IPS DF 6.9 (cell line): ENCODE data around the gene SCAMP3.

Experiments used
- DNase-seq: peaks from one replicate; pipeline ENCODE4 v3.0.0-alpha.2; 2013; ENCODE audit warnings: low read depth, low spot score
- H3K27ac ChIP-seq: one replicate; pipeline ENCODE4 v1.5.1; 2013; ENCODE audit warnings: low read length, control low read depth
- H3K27me3 ChIP-seq: 2 replicates; pipeline ENCODE4 v1.6.1; 2013; ENCODE audit warnings: mild to moderate bottlenecking, low read length; ENCODE audit not compliant: control insufficient read depth, insufficient read depth
- H3K36me3 ChIP-seq: 2 replicates; pipeline ENCODE4 v1.6.1; 2013; ENCODE audit warnings: low read length; ENCODE audit not compliant: control insufficient read depth, insufficient read depth
- H3K4me1 ChIP-seq: 2 replicates; pipeline ENCODE4 v1.6.1; 2013; ENCODE audit warnings: low read length; ENCODE audit not compliant: control insufficient read depth, insufficient read depth
- H3K4me3 ChIP-seq: 2 replicates; pipeline ENCODE4 v1.5.1; 2013; ENCODE audit warnings: mild to moderate bottlenecking, low read length
- H3K9me3 ChIP-seq: 2 replicates; pipeline ENCODE4 v1.6.1; 2013; ENCODE audit warnings: low read length, inconsistent platforms; ENCODE audit not compliant: control insufficient read depth, insufficient read depth
- WGBS: extraction: QIAGEN DNeasy Blood & Tissue Kit; methylation state at CpG from one replicate; pipeline ENCODE4 v1.1.7; 2013; ENCODE audit warnings: mixed read lengths, missing lambda C conversion rate; ENCODE audit not compliant: insufficient read length, insufficient coverage; 5-methylcytosine and 5-hydroxymethylcytosine counted together

SCAMP3 gene

GRCh38 chr1:155269381-155269780 is 7.2 kb upstream of the SCAMP3 start:
- DNase-seq, result no peak
- Histone ChIP-seq H3K4me1 (peaks cover 3% of the 10 kb centered on the region; the same call in 1 of the 2 replicates), H3K27ac (no peak overlapping the region), H3K27me3 (no peaks in the 10 kb centered on the region), H3K9me3 (no peaks in the 10 kb centered on the region), H3K4me3 (no peak overlapping the region), H3K36me3 (peaks cover 48% of the 10 kb centered on the region)
- WGBS, result no CpG with 5 or more reads among the region's 21 CpGs

- DNase-seq, result no peak
- WGBS, result no CpG with 5 or more reads among the region's 21 CpGs
- H3K27ac ChIP-seq, result no peak overlapping the region
Observed at GRCh38 chr1:155268630-155269029, 6.5 kb upstream of the SCAMP3 start.

GRCh38 chr1:155267373-155267772 is 5.2 kb upstream of the SCAMP3 start:
- no peaks in the 10 kb centered on the region for H3K9me3 ChIP-seq
- WGBS, result no CpG with 5 or more reads among the region's 2 CpGs
- H3K27ac ChIP-seq, result no peak overlapping the region
- no peaks in the 10 kb centered on the region for H3K27me3 ChIP-seq
- no peak for DNase-seq
- no peaks in the 10 kb centered on the region for H3K4me1 ChIP-seq
- H3K36me3 ChIP-seq, result peaks cover 61% of the 10 kb centered on the region
- no peak overlapping the region for H3K4me3 ChIP-seq

More at GRCh38 chr1:155268630-155269029, 6.5 kb upstream of the SCAMP3 start:
- no peak overlapping the region for H3K4me3 ChIP-seq
- H3K27me3 ChIP-seq, result no peaks in the 10 kb centered on the region
- H3K9me3 ChIP-seq, result no peaks in the 10 kb centered on the region
- peaks cover under 1% of the 10 kb centered on the region; the same call in 1 of the 2 replicates for H3K4me1 ChIP-seq
- peaks cover 54% of the 10 kb centered on the region for H3K36me3 ChIP-seq

GRCh38 chr1:155266553-155266952 is 4.4 kb upstream of the SCAMP3 start:
- no peak for DNase-seq
- WGBS, result no CpG with 5 or more reads among the region's 6 CpGs

GRCh38 chr1:155263067-155263466 is 907 bp upstream of the SCAMP3 start:
- no CpG with 5 or more reads among the region's 11 CpGs for whole genome bisulfite sequencing
- H3K9me3 ChIP-seq, result no peaks in the 10 kb centered on the region
- H3K4me1 ChIP-seq, result 0 out of 2 replicates have a peak, but pooled peaks cover 3% of the 10 kb centered on the region
- peaks cover 37% of the 10 kb centered on the region for H3K36me3 ChIP-seq
- H3K27me3 ChIP-seq, result no peaks in the 10 kb centered on the region
- H3K4me3 ChIP-seq, result no peak overlapping the region
- H3K27ac ChIP-seq, result no peak overlapping the region
- no peak for DNase-seq

More at GRCh38 chr1:155266553-155266952, 4.4 kb upstream of the SCAMP3 start:
- Histone ChIP-seq H3K4me3 (no peak overlapping the region), H3K27me3 (no peaks in the 10 kb centered on the region), H3K27ac (no peak overlapping the region), H3K4me1 (0 out of 2 replicates have a peak, but pooled peaks cover under 1% of the 10 kb centered on the region), H3K9me3 (no peaks in the 10 kb centered on the region), H3K36me3 (peaks cover 61% of the 10 kb centered on the region)

GRCh38 chr1:155261493-155261851 is 688 bp downstream of the SCAMP3 start:
- no CpG with 5 or more reads among the region's 9 CpGs for WGBS
- no peaks in the 10 kb centered on the region for H3K27me3 ChIP-seq
- H3K4me3 ChIP-seq, result peak overlapping the region; percentile 71
- no peak for DNase-seq
- H3K9me3 ChIP-seq, result no peaks in the 10 kb centered on the region
- 0 out of 2 replicates have a peak, but pooled peaks cover 3% of the 10 kb centered on the region for H3K4me1 ChIP-seq
- H3K27ac ChIP-seq, result no peak overlapping the region
- H3K36me3 ChIP-seq, result peaks cover 23% of the 10 kb centered on the region

- no peak for DNase-seq
- no peaks in the 10 kb centered on the region for H3K9me3 ChIP-seq
- WGBS, result no CpG with 5 or more reads among the region's 5 CpGs
- H3K27me3 ChIP-seq, result no peaks in the 10 kb centered on the region
- H3K4me1 ChIP-seq, result 0 out of 2 replicates have a peak, but pooled peaks cover 3% of the 10 kb centered on the region
- H3K4me3 ChIP-seq, result no peak overlapping the region
- peaks cover 17% of the 10 kb centered on the region; the same call in 1 of the 2 replicates for H3K36me3 ChIP-seq
- H3K27ac ChIP-seq, result no peak overlapping the region
Observed at GRCh38 chr1:155260276-155260675, 1.9 kb downstream of the SCAMP3 start.

GRCh38 chr1:155256058-155256852 is 5.9 kb downstream of the SCAMP3 start:
- no peak overlapping the region for H3K27ac ChIP-seq
- H3K9me3 ChIP-seq, result no peaks in the 10 kb centered on the region
- no CpG with 5 or more reads among the region's 20 CpGs for WGBS
- H3K4me3 ChIP-seq, result peak overlapping the region; percentile 65; the same call in 1 of the 2 replicates
- DNase-seq, result no peak
- H3K36me3 ChIP-seq, result no peaks in the 10 kb centered on the region; the same call in 1 of the 2 replicates
- H3K27me3 ChIP-seq, result no peaks in the 10 kb centered on the region
- peaks cover 6% of the 10 kb centered on the region for H3K4me1 ChIP-seq

GRCh38 chr1:155255243-155256007 is 6.7 kb downstream of the SCAMP3 start, which contains the start of gene ENTREP3:
Gene ENTREP3, minus strand, starts transcription at chr1:155255483. Its CDS starts 606 bp downstream, at chr1:155254877.
- Histone ChIP-seq H3K27ac (no peak within 1 kb of the TSS), H3K4me1 (peaks cover 6% of the 10 kb centered on the region)

GRCh38 chr1:155254714-155255242 is 7.4 kb downstream of the SCAMP3 start:
- no CpG with 5 or more reads among the region's 35 CpGs for WGBS
- peaks cover 7% of the 10 kb centered on the region for H3K4me1 ChIP-seq
- H3K4me3 ChIP-seq, result peak overlapping the region; percentile 65
- H3K27me3 ChIP-seq, result no peaks in the 10 kb centered on the region
- H3K27ac ChIP-seq, result no peak overlapping the region
- DNase-seq, result no peak
- no peaks in the 10 kb centered on the region for H3K9me3 ChIP-seq
- no peaks in the 10 kb centered on the region; the same call in 1 of the 2 replicates for H3K36me3 ChIP-seq

More at GRCh38 chr1:155255243-155256007, 6.7 kb downstream of the SCAMP3 start, which contains the start of gene ENTREP3:
- WGBS, result no CpG with 5 or more reads among the region's 54 CpGs
- Histone ChIP-seq H3K27me3 (no peaks in the 10 kb centered on the region), H3K36me3 (no peaks in the 10 kb centered on the region; the same call in 1 of the 2 replicates), H3K9me3 (no peaks in the 10 kb centered on the region), H3K4me3 (peak within 1 kb of the TSS; percentile 65)
- DNase-seq, result no peak
